Lower lobe of right lung (tissue), 2 donors: ENCODE measurements around the gene FLCN. TPM values are rescaled to one million over a fixed set of nuclear protein-coding genes. Genes with fewer than 3 reads are reported as not detected.

ENCODE experiments used
- ATAC-seq, 2 donors: fragments of 200-7000 bp; cut with Tn5 transposase; one replicate each; pipeline ENCODE4 v1.9.1; 2020 to 2022; ENCODE audit warnings: mild to moderate bottlenecking in 2 of 2, moderate library complexity in 2 of 2
- DNase-seq: peaks from one replicate; pipeline ENCODE4 v3.0.0-alpha.2; 2020
- H3K27ac ChIP-seq: fragments of 200-600 bp; one replicate; pipeline ENCODE4 v1.8.0; 2022
- H3K27me3 ChIP-seq: fragments of 200-600 bp; one replicate; pipeline ENCODE4 v1.8.0; 2022; ENCODE audit warnings: low read depth
- H3K36me3 ChIP-seq: fragments of 200-600 bp; one replicate; pipeline ENCODE4 v1.8.0; 2022; ENCODE audit warnings: mild to moderate bottlenecking
- H3K4me1 ChIP-seq: fragments of 200-600 bp; one replicate; pipeline ENCODE4 v1.8.0; 2022
- H3K4me3 ChIP-seq: fragments of 200-600 bp; one replicate; pipeline ENCODE4 v1.8.0; 2022; ENCODE audit warnings: mild to moderate bottlenecking
- H3K9me3 ChIP-seq: fragments of 200-600 bp; one replicate; pipeline ENCODE4 v1.8.0; 2022
- intact Hi-C: fragments of 100-400 bp; cut with DNase I; formaldehyde crosslinking; loops from one replicate; pipeline ENCODE4 v1.11.0; 2022
- total RNA-seq: library from RNA; stranded (reverse); fragmentation: NEBNext Ultra II Directional; extraction: Animal tissue kit (Norgen Biotek cat#: 25700); gene quantifications from one replicate; pipeline ENCODE4 v1.2.1, GENCODE V29; 2021
- TF ChIP-seq, protein P1 (sequence below): fragments of 200-600 bp; IDR thresholded peaks from one replicate; pipeline ENCODE4 v1.8.0; 2022; ENCODE audit warnings: antibody characterized with exemption, mild to moderate bottlenecking
- donor health status: DM: no; HTN: yes; CAD: no; lungs with severe emphysema.

The FLCN gene
- total RNA-seq, 1 donor from 2014 or later: 92.6 TPM

- intact Hi-C loops: no loop called here
- no peaks in the 10 kb centered on the region for H3K9me3 ChIP-seq
- TF ChIP-seq, protein P1, sequence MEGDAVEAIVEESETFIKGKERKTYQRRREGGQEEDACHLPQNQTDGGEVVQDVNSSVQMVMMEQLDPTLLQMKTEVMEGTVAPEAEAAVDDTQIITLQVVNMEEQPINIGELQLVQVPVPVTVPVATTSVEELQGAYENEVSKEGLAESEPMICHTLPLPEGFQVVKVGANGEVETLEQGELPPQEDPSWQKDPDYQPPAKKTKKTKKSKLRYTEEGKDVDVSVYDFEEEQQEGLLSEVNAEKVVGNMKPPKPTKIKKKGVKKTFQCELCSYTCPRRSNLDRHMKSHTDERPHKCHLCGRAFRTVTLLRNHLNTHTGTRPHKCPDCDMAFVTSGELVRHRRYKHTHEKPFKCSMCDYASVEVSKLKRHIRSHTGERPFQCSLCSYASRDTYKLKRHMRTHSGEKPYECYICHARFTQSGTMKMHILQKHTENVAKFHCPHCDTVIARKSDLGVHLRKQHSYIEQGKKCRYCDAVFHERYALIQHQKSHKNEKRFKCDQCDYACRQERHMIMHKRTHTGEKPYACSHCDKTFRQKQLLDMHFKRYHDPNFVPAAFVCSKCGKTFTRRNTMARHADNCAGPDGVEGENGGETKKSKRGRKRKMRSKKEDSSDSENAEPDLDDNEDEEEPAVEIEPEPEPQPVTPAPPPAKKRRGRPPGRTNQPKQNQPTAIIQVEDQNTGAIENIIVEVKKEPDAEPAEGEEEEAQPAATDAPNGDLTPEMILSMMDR: no peak
- H3K4me1 ChIP-seq: peaks cover 26% of the 10 kb centered on the region
- no peaks in the 10 kb centered on the region for H3K27me3 ChIP-seq
- DNase-seq (no peak), ATAC-seq (no peak)
- no peak overlapping the region for H3K27ac ChIP-seq
- H3K36me3 ChIP-seq: peaks cover 96% of the 10 kb centered on the region
- H3K4me3 ChIP-seq: no peak overlapping the region
These were observed 69.0 kb downstream of the FLCN start for GRCh38 chr17:17167986-17168385.

DNA sequence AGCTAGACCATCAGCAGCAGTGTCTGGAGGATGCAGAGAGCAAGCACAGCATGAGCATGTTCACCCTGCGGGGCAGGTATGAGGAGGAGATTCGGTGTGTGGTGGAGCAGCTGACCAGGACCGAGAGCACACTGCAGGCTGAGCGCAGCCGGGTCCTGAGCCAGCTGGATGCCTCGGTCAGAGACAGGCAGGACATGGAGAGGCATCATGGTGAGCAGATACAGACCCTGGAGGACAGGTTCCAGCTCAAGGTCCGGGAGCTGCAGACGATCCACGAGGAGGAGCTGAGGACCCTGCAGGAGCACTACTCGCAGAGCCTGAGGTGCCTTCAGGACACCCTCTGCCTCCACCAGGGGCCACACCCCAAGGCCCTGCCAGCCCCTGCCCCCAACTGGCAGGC lies 69.6 kb downstream of the FLCN start:
- ATAC-seq (no peak), DNase-seq (no peak)
- Histone ChIP-seq H3K4me1 (peaks cover 24% of the 10 kb centered on the region), H3K27me3 (no peaks in the 10 kb centered on the region), H3K36me3 (peaks cover 96% of the 10 kb centered on the region), H3K4me3 (no peak overlapping the region), H3K9me3 (no peaks in the 10 kb centered on the region), H3K27ac (no peak overlapping the region)
- TF ChIP-seq, protein P1: no peak
- intact Hi-C loops: no loop called here

DNA sequence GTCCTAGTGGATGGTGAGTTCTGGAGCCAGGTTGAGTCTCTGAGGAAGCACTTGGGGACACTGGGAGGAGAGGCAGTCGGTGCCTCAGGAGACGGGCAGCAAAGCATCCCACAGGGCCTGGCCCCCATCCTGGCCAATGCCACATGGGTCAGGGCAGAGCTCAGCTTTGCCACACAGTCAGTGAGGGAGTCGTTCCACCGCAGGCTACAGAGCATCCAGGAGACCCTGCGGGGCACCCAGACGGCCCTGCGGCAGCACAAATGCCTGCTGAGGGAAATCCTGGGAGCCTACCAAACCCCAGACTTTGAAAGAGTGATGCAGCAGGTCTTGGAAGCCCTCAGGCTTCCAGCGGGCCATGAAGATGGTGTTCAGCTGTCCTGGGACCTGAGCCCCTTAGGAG lies 70.5 kb downstream of the FLCN start:
- DNase-seq (no peak), ATAC-seq (no peak)
- Histone ChIP-seq H3K4me1 (peaks cover 15% of the 10 kb centered on the region), H3K4me3 (no peak overlapping the region), H3K27ac (no peak overlapping the region), H3K9me3 (no peaks in the 10 kb centered on the region), H3K36me3 (peaks cover 96% of the 10 kb centered on the region), H3K27me3 (no peaks in the 10 kb centered on the region)
- TF ChIP-seq, protein P1: no peak
- intact Hi-C loops: no loop called here

- DNase-seq: no peak
These were observed 71.2 kb downstream of the FLCN start for GRCh38 chr17:17165666-17166308.

DNA sequence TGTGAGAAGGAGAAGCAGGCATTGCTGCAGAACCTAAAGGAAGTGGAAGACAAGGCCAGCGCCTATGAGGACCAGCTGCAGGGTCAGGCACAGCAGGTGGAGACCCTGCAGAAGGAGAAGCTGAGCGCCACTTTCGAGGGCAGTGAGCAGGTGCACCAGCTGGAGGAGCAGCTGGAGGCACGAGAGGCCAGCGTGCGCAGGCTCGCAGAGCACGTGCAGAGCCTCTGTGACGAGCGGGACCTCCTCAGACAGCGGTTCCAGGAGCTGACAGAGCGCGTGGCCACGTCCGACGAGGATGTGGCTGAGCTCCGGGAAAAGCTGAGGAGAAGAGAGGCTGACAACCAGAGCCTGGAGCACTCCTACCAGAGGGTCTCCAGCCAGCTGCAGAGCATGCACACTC lies 72.3 kb downstream of the FLCN start:
- Histone ChIP-seq H3K27me3 (no peaks in the 10 kb centered on the region), H3K36me3 (peaks cover 99% of the 10 kb centered on the region), H3K4me1 (no peaks in the 10 kb centered on the region), H3K9me3 (no peaks in the 10 kb centered on the region), H3K4me3 (no peak overlapping the region), H3K27ac (no peak overlapping the region)
- intact Hi-C loops: no loop called here
- no peak for ATAC-seq
- no peak for DNase-seq
- TF ChIP-seq, protein P1: no peak

More at GRCh38 chr17:17165666-17166308, 71.2 kb downstream of the FLCN start:
- Histone ChIP-seq H3K27me3 (no peaks in the 10 kb centered on the region), H3K9me3 (no peaks in the 10 kb centered on the region), H3K27ac (no peak overlapping the region), H3K36me3 (peaks cover 99% of the 10 kb centered on the region), H3K4me1 (peaks cover 9% of the 10 kb centered on the region), H3K4me3 (no peak overlapping the region)
- intact Hi-C loops: no loop called here
- ATAC-seq: no peak
- TF ChIP-seq, protein P1: no peak
